Chondrocyte (in vitro differentiated cells): ENCODE measurements around the gene NEGR1. TPM values are rescaled to one million over a fixed set of nuclear protein-coding genes. Genes with fewer than 3 reads are reported as not detected.

Experiments used
- DNase-seq: peaks from one replicate; pipeline ENCODE4 v3.0.0; 2021; ENCODE audit warnings: mixed read lengths, low spot score
- H3K27ac Mint-ChIP-seq: one replicate; pipeline ENCODE4 v1.8.0; 2021; ENCODE audit warnings: mild to moderate bottlenecking, moderate library complexity, mixed read lengths; ENCODE audit not compliant: unreplicated experiment
- H3K27me3 Mint-ChIP-seq: 2 replicates; pipeline ENCODE4 v1.8.0; 2021; ENCODE audit warnings: low read depth, mixed read lengths
- H3K36me3 Mint-ChIP-seq: 2 replicates; pipeline ENCODE4 v1.8.0; 2021; ENCODE audit warnings: low read depth, mixed read lengths
- H3K4me1 Mint-ChIP-seq: 2 replicates; pipeline ENCODE4 v1.8.0; 2021; ENCODE audit warnings: low read depth, mild to moderate bottlenecking, mixed read lengths
- H3K4me3 Mint-ChIP-seq: one replicate; pipeline ENCODE4 v1.8.0; 2021; ENCODE audit warnings: mild to moderate bottlenecking, moderate library complexity, mixed read lengths; ENCODE audit not compliant: unreplicated experiment
- H3K9me3 Mint-ChIP-seq: 2 replicates; pipeline ENCODE4 v1.8.0; 2021; ENCODE audit warnings: low read depth, mixed read lengths
- total RNA-seq: library from RNA; stranded (reverse); gene quantifications from 3 replicates; pipeline ENCODE4 v1.2.1, GENCODE V29; 2021
- TF ChIP-seq, protein P1 (sequence below): fragments of 200-600 bp; sonication (generic); IDR thresholded peaks from 2 replicates; pipeline ENCODE4 v1.5.0; 2021; ENCODE audit warnings: antibody characterized with exemption, mild to moderate bottlenecking, moderate library complexity

The NEGR1 gene
- total RNA-seq, 1 donor from 2014 or later, result 7.7 TPM

GRCh38 chr1:71561729-71562128, 720.6 kb downstream of the NEGR1 start:
- H3K9me3 Mint-ChIP-seq, result no peaks in the 10 kb centered on the region
- H3K4me3 Mint-ChIP-seq, result no peak overlapping the region
- no peaks in the 10 kb centered on the region for H3K36me3 Mint-ChIP-seq
- no peak overlapping the region for H3K27ac Mint-ChIP-seq
- H3K4me1 Mint-ChIP-seq, result peaks cover 16% of the 10 kb centered on the region
- TF ChIP-seq, protein P1, sequence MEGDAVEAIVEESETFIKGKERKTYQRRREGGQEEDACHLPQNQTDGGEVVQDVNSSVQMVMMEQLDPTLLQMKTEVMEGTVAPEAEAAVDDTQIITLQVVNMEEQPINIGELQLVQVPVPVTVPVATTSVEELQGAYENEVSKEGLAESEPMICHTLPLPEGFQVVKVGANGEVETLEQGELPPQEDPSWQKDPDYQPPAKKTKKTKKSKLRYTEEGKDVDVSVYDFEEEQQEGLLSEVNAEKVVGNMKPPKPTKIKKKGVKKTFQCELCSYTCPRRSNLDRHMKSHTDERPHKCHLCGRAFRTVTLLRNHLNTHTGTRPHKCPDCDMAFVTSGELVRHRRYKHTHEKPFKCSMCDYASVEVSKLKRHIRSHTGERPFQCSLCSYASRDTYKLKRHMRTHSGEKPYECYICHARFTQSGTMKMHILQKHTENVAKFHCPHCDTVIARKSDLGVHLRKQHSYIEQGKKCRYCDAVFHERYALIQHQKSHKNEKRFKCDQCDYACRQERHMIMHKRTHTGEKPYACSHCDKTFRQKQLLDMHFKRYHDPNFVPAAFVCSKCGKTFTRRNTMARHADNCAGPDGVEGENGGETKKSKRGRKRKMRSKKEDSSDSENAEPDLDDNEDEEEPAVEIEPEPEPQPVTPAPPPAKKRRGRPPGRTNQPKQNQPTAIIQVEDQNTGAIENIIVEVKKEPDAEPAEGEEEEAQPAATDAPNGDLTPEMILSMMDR, result no peak
- DNase-seq, result no peak
- peaks cover 3% of the 10 kb centered on the region for H3K27me3 Mint-ChIP-seq

GRCh38 chr1:71561206-71561605, 721.1 kb downstream of the NEGR1 start:
- Mint-ChIP-seq H3K4me3 (no peak overlapping the region), H3K36me3 (no peaks in the 10 kb centered on the region), H3K27ac (no peak overlapping the region), H3K9me3 (no peaks in the 10 kb centered on the region), H3K27me3 (peaks cover 3% of the 10 kb centered on the region), H3K4me1 (peaks cover 16% of the 10 kb centered on the region)
- DNase-seq, result no peak
- TF ChIP-seq, protein P1, result no peak

- Mint-ChIP-seq H3K4me3 (no peak overlapping the region), H3K27me3 (peaks cover 3% of the 10 kb centered on the region)
- TF ChIP-seq, protein P1, result no peak
These were observed 722.5 kb downstream of the NEGR1 start for GRCh38 chr1:71559880-71560279.

DNA sequence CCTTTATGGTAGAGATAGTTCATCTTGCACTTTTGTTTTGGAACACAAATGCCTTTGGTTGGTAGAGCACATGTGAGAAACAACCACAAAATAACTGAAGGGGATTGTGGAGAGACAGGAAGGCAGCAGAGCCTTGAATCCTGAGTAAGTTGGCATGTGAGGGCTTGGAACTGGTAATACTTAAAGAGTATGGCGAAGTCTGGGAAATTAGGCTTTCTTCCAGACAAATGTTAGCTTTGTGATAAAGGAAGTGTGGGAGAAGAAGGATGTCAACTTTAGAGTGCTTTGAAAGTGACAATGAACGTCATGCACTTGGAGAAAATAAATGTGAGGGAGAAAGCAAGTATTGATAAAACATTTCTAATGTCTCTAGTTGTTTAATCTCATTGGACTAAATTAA, 725.2 kb downstream of the NEGR1 start:
- Mint-ChIP-seq H3K27ac (no peak overlapping the region), H3K4me3 (no peak overlapping the region), H3K36me3 (no peaks in the 10 kb centered on the region), H3K27me3 (peaks cover 3% of the 10 kb centered on the region), H3K4me1 (peaks cover 13% of the 10 kb centered on the region), H3K9me3 (no peaks in the 10 kb centered on the region)
- DNase-seq, result no peak
- TF ChIP-seq, protein P1, result no peak

More at GRCh38 chr1:71559880-71560279, 722.5 kb downstream of the NEGR1 start:
- DNase-seq, result no peak
- H3K36me3 Mint-ChIP-seq, result no peaks in the 10 kb centered on the region
- H3K27ac Mint-ChIP-seq, result no peak overlapping the region
- H3K9me3 Mint-ChIP-seq, result no peaks in the 10 kb centered on the region
- peaks cover 16% of the 10 kb centered on the region for H3K4me1 Mint-ChIP-seq

DNA sequence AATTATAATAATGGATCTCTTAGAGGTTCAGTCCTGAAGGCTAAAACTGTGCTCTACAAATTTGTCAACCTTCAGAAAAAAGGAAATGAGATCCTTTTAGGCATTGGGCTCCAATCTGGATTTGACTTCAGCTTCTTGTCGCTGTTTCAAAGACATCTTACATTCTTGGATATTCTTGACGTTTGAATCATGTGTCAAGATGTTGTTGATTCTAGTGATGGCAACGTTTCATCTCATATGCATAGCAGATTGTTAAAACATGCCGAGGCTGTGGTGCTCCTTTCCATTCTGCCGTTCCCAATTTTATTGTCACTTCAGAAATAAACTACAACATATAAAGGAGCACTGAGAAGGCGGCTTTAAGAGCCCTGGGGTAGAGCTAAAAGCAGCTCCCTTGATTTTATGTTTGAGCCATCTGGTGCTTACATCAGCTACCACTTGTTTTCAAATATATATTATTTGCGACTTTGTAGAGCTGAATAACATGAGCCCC, 733.9 kb downstream of the NEGR1 start:
- TF ChIP-seq, protein P1, result no peak
- H3K4me3 Mint-ChIP-seq, result no peak overlapping the region
- H3K9me3 Mint-ChIP-seq, result peaks cover 3% of the 10 kb centered on the region
- H3K27me3 Mint-ChIP-seq, result no peaks in the 10 kb centered on the region
- no peaks in the 10 kb centered on the region for H3K36me3 Mint-ChIP-seq
- no peak overlapping the region for H3K27ac Mint-ChIP-seq
- no peak for DNase-seq
- H3K4me1 Mint-ChIP-seq, result no peaks in the 10 kb centered on the region
